Left hindlimb (tissue), 1 donor: ENCODE data around the gene PITPNC1.
A peak's percentile ranks its signal among the peaks of the same experiment; 100 is the strongest.
"Not testable (repeated sequence)": the region's sequence is repeated elsewhere in the genome, so short reads cannot be mapped to it uniquely, and the experiment has no call there.

ENCODE experiments used
- DNase-seq: peaks from one replicate; pipeline ENCODE4 v3.0.0-alpha.2; 2018

Gene PITPNC1

DNA sequence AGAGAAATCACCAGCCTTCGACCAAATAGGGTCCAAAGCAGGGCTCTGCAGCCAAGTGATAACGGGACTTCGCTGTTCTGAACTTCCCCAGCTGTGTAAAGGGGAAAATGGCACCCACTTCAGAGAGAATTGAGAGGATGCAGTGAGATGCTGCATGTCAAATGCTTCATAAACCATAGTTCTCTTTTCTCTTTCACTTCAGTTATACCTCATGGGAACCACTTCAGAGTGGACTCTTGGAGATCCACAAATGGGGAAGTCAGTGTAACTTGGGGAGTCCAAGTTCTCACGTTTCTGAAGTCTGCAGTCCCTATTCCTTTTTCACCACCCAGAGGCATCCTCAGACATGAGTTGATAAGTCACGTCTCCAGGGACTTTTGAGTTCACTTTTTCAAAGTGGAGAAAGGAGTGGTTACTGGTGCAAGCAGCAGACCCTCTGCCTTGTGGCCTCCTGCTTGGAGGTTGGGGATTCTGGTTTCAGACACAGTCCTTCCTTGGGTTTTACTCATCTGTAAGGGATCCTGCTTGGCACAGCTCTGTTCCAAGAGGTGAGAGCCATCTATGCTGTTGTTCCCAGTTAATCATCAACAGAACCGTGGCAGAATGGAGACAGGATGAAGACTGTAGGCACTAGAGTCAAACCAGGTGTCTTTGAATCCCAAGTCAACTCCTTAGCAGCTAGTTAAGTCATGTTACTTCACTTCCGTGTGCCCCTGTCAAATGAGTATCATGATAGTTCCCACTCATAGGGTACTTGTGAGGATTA lies 217.2 kb downstream of the PITPNC1 start:
- DNase-seq, result no peak

DNA sequence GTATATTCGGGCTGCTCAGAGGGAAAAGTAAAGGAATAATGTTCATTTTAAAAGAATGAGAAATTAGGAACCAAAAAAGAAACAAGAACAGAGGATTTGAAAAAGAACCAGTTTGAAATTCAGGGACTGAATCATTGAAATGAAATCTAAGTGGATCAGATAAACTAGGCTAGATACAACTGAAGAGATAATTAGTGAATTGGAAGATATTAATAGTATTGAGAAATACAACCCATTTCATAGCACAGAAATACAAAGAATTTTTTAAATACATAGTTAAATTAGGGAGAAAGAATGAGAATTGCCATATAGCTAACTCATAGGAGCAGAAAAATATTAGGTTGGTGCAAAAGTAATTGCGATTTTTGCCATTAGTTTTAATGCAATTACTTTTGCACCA lies 223.3 kb downstream of the PITPNC1 start:
- DNase-seq, result no peak

DNA sequence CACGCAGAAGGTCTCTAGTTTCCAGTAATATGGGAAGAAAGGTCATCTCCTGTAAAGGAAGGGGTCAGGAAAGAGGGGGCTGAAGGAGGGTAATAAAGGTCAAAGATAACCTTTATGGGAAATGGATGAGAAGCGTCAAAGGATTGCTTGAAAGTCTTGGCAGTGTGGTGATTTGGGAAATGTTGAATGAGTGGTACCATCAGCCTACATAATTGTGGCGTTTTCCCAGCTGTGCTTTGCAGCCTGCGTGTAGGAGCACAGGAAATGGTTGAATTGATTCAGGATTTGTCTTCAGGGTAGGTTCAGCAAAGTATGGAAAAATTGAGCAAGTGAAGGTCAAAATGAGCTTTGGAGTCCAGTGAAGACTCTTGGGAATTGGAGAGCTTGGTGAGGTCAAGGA lies 224.8 kb downstream of the PITPNC1 start:
- no peak for DNase-seq

DNA sequence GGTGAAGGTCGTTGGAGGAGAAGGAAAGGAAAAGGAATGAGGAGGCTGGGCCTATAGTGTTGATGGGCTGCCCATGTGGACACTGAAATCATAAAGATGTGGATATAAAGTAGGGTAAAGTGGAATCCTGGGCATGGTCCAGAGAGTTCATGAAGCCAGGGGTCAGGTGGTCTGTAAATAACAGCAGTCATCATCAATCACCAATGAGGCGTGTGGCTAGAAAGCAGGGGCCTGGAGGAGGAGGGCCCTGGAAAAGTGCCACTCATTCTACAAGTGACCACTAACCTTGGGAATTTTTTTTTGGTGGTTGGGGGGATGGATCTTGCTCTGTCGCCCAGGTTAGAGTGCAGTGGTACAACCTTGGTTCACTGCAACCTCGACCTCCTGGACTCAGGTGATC lies 225.4 kb downstream of the PITPNC1 start:
- DNase-seq, result no peak

DNA sequence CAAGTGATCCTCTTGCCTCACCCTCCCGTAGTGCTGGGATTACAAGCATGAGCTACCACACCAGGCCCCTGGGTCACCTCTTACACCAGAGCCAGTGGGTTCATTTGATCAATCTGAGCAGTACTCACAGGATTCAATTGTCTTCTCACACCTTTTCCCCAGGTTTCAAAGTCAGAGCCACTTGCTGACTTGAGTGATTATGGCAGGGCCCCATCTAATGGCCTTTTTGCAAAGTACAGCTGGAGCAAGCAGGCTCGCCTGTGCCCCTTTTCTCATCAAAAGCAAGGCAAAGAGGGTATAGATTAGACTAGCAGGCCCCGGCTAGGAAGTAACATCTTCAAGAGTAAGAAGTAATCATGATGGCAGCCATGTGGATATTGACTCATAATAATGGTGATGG lies 225.9 kb downstream of the PITPNC1 start:
- DNase-seq, result no peak

DNA sequence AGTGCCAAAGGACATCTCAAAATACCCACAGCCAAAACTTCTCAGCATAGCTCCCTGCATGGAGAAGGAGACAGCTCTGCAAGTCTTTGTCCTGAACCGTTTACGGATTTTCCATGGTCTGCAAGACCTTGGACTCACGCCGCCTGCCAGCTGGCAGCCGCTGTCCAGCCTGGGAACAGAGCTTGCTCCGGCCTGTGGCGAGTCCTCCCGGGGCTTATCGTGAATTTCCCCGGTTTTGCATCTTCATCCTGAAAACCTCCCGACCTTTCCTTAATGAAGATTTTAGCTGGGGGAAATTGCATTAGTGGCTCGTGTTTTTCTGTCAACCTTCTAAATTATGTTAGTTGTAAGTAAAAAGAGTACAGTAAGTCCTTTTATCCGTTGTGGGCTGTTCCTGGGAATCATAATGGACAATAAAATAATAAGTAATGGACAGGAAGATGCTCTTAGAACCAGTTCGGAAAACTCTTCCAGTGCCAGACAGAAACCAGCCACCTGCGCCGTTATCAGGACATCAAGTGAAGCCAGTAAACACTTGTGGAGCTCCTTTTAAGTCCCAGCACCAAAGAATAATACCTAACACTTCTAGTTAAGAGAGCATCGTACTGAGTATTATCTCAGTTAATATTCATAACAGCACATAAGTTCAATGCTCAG lies 228.3 kb downstream of the PITPNC1 start:
- DNase-seq, result peak; percentile 75

DNA sequence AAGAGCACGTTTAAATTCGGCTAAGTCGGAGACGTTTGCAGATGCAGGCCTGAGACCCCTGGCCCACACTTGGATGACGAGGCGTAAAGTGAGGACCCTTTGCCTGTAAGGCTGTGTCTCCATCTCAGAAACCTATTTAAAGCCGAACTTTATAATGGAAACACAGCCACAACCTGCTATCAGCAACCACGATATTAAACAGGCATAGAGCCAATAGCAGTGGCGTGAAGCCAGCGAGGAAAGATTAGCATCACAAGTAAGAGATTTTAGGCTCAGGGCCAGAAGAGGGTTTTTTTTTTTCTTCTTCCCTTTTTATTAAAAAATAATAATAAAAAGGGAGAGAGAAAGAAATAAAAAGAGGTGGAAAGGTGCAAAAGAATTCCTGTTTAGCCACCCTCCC lies 229.4 kb downstream of the PITPNC1 start:
- DNase-seq, result no peak

DNA sequence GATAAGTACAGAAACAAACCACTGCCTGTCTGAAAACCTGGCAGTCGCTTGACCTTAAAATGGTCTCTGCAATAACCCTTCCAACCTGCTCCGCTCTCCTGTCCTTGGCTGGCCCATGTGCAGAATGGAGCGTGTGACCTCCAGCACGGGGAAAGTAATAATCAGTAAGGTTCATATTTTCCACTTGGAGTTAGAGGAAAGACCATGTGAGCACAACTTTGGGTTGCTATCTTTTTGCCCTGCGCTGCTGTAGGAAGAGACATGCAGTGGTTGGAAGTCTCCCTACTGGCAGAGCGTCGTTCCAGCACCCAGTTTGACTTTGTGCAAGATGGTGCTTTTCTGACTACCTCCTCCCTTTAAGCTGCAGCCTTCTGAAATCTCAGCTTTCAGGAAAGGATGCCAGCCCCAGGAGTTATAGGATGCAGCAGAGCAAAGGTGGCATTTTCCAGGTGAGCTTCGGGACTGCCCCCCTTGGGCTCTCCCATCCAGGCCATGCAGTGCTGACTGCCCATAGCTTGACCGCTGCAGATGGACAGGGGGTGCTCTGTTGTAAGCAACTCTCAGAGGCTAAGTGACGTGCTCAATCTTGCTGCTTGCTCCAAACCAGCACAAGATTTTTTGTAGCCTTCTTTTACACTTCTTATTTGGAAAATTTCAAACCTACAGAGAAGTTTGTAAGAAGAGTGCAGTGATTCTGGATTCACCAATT lies 230.0 kb downstream of the PITPNC1 start:
- no peak for DNase-seq

DNA sequence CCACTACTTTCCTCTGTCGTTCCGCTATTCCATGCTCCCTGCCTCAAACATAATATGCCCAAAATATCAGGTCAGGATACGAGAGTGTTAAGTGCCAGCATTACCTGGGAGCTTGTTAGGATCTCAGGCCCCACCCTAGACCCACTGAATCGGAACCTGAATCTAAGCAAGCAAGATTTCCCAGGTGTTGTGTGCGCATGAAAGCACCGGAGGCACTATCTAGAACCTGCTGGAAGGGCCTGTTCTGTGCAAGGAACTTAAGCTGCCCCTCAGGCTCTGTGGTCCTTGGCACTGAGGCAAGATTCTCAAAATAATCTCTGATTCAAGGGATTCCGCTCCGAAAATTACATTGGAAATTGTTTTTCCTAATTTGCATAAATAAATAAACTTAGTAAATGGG lies 233.0 kb downstream of the PITPNC1 start:
- DNase-seq, result no peak

DNA sequence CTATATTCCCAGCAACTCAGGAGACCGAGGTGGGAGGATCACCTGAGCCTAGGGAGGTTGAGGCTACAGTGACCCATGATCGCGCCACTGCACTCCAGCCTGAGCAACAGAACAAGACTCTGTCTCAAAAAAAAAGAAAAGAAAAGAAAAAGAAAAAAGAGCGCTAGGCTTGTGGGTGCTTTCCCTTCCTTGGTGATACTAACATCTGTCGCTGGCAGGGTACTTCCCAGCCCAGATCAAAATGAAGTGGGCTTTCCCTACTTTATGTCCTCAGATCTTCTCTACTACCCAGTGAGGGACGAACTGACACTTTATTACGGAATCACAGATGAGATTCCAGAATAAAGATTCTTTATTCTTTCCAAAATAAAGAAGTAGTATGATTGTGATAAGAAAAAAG lies 236.9 kb downstream of the PITPNC1 start:
- no peak for DNase-seq

DNA sequence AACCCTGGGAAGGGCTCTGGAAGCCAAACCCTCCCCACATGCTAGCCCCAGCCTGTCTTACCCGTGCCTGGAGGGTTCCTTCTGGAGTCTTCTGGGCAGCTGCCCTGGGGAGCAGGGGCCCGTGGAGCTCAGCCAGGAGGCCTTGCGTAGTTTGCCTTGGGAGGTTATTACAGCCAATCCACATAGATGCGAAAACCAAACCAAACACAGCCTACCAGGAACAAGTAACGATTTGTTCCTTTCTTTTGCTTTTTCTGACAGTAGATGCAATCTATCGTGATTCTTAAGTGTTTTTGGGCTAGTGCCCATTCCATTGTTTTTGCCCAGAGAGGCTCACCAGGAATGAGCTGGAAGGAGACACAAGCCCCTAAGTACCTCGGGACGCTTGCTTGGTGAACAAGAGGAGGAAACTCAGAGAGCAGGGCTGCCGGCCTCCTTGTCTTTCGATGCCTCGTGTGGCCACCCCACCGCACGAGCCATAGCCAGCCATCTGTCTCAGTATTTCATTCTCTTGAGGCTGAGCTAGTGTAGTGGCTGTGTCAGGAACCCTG lies 238.0 kb downstream of the PITPNC1 start:
- DNase-seq, result no peak

DNA sequence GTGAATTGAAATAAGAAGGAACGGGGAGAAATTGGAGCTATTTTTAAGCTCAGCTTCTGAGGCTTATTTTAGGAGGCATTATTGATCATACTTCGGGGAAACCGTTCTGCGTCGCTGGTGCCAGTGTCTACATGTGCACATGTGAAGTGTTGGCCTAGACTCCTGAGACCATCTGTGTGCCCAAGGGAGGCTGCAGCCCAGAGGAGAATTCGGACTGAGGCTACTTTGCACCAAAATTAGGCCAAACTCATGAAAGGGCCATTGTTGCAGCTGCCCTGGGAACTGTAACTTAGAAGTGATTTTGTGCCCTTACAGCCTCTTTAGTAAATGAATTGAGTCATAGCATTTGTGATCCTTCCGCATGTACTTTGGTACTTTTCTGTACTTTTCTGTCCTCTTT lies 238.7 kb downstream of the PITPNC1 start:
- DNase-seq, result no peak

DNA sequence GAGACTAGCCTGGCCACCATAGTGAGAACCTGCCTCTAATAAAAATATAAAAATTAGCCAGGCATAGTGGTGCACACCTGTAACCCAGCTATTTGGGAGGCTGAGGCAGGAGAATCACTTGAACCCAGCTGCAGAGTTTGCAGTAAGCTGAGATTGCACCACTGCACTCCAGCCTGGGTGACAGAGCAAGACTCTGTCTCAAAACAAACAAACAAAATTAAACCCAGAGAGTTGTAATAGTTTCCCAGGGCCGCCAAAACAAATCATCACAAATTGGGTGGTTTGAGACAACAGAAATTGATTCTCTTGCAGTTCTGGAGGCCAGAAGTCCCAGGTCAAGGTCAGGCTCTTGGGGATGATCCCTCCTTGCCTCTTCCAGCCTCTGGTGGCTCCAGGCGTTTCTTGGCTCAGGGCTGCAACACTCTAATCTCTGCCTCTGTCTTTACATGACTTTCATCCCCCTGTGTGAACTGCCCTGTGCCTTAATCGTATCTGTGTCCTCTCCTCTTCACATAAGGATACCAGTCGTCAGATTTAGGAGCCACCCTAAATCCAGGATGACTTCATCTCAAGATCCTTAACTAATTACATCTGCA lies 240.3 kb downstream of the PITPNC1 start:
- DNase-seq, result no peak

DNA sequence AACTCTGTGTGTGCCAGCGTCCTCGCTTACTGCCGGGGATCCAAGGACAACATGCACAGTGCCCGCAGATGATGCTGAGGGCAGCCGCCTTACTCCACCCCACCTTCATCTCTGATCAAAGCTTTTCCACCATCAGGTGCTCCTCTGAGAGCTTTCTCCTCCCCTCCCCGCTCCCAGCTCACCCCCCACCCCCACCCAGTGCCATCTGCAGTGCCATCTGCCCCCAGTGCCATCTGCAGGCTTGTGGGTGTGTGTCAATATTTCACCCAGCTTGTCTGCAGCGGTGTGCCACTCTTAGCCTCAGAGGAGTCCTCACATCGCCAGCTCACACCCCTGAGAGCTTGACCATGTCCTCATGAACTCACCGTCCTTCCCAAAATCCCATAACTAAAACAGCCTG lies 242.5 kb downstream of the PITPNC1 start:
- DNase-seq, result no peak

DNA sequence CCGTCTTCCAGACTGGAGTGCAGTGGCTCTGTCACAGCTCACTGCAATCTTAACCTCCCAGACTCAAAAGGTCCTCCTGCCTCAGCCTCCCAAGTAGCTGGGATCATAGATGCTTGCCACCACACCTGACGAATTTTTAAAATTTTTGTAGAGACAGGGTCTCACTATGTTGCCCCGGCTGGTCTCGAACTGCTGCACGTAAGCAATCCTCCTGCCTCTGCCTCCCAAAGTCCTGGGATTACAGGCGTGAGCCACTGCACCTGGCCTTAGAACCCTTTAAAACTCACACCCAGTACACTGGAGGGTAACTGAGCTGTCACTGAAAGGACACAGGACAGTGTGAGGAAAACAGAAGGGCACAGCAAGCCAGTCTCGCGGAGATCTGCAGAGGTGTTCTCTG lies 243.0 kb downstream of the PITPNC1 start:
- no peak for DNase-seq

DNA sequence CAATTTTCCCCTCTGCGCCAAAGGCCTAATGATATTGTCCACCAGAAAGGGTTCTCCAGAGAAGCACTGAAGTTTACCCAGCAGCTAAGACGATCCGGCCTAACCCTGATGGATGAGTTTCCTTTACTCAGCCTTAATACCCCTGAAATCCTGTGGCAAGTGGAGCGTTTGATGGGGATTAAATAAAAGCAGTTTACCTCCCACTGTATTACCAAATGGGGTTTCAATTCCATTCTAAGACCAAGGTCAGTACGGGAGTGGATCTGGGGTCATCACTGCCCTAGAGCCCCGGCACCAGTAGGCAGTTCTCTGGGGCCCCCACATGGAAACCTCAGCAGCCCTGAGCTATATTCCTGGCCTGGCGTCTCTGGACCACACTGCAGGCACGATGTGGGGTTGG lies 243.6 kb downstream of the PITPNC1 start:
- no peak for DNase-seq

DNA sequence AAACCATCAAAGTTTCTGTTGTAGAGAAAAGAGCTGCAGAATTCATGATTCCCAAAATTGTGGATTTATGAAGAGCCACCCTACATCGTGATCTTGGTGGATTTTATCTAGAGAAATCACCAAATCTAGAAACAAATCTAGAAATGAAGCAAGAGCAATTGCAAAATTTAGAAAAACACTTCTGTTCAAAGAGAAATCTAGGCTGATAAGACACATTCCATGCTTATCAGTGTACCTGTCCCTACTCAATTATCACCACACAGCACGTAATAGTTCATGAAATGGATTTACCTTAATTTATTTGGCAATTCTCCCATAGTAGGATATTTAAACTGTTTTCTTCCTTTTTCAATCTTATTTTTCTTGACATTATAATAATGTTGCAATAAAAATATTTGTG lies 246.7 kb downstream of the PITPNC1 start:
- no peak for DNase-seq

DNA sequence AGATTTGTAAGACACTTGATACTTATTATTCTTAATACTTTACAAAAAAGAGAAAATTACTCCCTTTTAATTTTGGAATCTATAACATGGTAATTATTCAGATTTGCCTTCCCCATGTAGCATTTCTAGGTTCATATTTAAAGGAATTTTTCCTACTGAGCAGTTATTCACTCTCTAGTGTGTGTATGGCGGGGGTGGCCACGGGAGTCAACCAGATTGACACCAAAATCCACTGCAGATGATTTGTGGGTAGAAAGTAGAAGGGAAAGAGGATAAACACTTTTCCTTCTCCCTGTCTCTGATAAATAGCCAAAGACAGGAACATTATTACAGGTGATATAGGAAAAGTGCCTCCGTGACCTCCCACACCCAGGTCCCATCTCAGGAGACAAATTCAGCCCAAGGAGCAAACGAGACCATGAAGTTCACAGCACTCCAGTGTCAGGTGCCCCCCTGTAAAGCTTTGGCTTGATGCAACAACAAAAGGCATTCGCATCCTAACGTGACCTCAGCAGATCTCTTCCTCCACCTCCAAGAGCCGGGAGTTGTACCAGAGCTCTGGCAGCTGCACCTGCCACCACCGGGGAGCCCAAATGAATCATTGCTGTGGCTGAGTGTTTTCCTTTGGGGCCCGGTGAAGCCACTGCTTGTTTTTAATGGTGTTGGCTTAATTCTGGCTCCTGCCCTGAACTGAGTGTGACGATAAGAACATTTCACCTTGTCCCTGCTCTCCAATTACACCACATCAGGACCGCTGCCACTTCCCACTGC lies 248.0 kb downstream of the PITPNC1 start:
- no peak for DNase-seq

DNA sequence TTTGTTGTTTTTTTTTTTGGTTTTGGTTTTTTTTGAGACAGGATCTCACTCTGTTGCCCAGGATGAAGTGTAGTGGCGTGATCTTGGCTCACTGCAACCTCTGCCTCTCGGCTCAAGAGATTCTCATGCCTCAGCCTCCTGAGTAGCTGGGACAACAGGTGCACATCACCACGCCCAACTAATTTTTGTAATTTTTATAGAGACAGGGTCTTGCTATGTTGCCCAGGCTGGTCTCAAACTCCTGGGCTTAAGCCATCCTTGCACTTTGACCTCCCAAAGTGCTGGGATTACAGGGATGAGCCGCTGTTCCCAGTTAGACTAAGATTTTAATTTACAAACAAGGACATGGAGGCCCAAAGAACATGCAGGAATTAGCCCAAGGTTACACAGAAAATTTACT lies 248.9 kb downstream of the PITPNC1 start:
- no peak for DNase-seq

DNA sequence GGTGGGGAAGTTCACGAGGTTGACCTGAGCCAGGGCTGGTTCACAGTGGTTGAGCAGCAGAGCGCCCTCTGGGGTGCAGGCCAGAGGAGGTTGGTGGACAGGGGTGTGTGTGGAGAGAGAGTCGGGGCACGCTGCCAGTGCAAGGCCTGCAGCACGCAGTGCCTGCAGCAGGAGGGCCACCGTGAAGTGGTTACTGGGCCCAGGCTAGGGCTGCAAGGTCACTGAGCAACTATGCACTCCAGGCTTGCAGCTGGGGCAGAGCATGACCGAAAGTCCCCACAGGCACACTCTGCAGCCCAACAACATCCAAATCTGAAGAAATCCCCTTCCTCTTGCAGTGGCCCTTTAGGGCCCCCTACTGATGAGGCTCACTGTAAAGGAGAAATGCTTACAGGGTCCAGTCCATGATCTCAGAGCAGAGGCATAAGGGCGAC lies 251.5 kb downstream of the PITPNC1 start:
- no peak for DNase-seq

DNA sequence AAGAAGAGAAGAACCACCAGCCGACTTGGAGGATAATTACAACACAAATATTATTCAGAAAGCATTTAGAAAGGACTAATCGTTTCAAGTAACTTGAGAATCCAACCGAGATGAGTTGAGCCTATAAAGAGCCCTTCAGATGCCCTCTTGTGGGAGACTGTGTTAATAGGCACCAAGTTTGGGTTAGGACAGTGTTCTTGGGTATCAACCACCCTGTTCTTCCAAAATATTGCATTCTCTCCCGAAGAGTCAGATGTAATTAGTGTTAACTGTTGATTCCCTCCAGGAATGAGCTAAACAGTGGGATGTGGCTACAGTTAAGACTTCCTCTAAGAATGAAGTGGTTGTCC lies 252.9 kb downstream of the PITPNC1 start:
- no peak for DNase-seq

DNA sequence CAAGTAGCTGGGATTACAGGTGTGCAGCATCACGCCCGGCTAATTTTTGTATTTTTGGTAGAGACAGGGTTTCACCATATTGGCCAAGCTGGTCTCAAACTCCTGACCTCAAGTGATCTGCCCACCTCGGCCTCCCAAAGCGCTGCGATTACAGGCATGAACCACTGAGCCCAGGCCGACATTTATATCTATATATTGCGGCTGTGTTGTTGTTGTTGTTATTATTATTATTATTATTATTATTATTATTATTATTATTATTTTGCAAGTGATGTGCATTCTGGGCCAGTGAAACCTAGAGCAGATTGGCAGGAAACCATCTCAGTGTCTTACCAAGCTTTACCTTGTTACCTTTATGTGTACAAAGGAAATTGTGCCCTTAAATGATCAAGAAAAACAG lies 253.8 kb downstream of the PITPNC1 start:
- DNase-seq, result not testable (repeated sequence)

DNA sequence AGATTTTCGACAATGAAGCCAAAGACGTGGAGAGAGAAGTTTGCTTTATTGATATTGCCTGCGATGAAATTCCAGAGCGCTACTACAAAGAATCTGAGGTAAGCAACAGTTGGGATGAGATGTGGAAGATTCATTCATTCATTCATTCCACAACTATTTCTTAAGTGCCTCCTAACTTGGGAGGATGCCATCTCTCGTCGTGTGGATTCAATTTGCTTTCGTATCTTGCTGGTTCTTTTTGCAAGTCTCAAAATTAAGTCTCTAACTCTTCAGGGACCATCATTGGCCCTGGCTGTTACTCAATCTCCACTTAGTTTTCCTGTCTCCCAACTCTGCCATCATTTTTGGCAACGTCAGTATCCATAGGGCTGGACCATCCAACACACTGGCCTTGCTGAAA lies 255.1 kb downstream of the PITPNC1 start:
- no peak for DNase-seq
